DMS53 (cell line): ENCODE data around the gene CHMP1B.
A peak's percentile ranks its signal among the peaks of the same experiment; 100 is the strongest.

Experiments
- DNase-seq: peaks from one replicate; lab custom pipeline; 2025; lab: John Stamatoyannopoulos, UW

Gene CHMP1B, protein sequence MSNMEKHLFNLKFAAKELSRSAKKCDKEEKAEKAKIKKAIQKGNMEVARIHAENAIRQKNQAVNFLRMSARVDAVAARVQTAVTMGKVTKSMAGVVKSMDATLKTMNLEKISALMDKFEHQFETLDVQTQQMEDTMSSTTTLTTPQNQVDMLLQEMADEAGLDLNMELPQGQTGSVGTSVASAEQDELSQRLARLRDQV

GRCh38 chr18:11851146-11851805 is at the start of gene CHMP1B:
TSS of gene CHMP1B (plus strand) at chr18:11851413. CDS start at chr18:11851512, 99 bp downstream.
- DNase-seq = peak; percentile 100

GRCh38 chr18:11801573-11801972 is 49.6 kb upstream of the CHMP1B start:
- DNase-seq = peak; percentile 69

DNA sequence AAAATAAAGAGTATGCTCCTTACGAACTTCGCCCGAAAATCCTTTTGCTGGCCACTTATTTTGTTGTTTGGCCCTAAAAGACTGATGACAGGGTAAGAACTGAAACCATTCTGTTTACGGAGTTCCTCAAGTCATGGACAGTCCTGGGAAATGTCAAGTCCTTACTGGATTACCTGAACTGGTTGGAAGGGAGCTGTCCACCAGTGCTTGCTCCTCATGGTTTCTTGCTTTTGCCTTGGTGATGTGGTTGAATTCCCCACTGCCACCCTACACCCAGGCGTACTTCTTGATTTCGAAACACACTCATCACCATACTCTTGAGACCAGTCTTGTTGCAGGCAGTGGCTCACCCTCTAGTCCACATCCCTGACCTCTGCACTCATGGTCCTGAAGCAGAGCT is 49.1 kb upstream of the CHMP1B start:
- no peak for DNase-seq

GRCh38 chr18:11802586-11802985 is 48.6 kb upstream of the CHMP1B start:
- no peak for DNase-seq

DNA sequence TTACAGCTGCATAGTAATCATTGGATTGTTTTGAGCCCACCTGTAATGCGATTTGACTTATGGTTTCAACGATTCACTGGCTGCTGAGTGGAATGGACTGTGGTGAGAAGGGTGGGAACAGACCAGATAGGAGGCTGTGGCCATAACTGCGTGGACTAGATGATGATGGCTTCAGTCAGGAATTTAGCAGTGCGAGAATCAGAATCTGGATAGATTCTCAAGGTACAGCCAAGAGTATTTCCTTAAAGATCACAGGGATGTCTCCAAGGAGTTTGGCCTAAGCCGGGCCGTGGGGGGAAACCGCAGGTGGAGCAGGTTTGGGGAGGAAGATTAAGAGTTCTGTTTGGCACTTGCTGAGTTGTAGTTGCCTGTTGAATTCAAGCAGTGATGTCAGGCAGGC is 44.0 kb upstream of the CHMP1B start:
- no peak for DNase-seq

GRCh38 chr18:11808001-11808855 is 43.0 kb upstream of the CHMP1B start:
- peak; percentile 68 for DNase-seq

DNA sequence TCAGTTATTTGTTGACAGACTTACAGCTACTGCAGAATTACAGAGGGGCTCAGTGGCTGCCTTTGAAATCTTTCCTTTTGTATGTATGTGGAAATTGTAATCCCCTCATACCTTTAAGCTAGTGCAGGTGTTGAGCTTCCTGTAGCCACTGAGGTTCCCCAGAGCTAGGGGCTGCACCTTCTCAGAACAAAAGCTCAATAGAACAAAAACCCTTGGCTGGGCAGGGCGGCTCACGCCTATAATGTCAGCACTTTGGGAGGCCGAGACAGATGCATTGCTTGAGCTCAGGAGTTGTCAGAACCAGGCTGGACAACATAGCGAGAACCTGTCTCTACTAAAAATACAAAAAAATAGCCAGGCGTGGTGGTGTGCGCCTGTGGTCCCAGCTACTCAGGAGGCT is 41.3 kb upstream of the CHMP1B start:
- DNase-seq = no peak

- DNase-seq = no peak
Observed at GRCh38 chr18:11810379-11810778, 40.8 kb upstream of the CHMP1B start.

GRCh38 chr18:11811009-11811408 is 40.2 kb upstream of the CHMP1B start:
- DNase-seq = no peak

GRCh38 chr18:11817229-11817628 is 34.0 kb upstream of the CHMP1B start:
- peak; percentile 47 for DNase-seq

DNA sequence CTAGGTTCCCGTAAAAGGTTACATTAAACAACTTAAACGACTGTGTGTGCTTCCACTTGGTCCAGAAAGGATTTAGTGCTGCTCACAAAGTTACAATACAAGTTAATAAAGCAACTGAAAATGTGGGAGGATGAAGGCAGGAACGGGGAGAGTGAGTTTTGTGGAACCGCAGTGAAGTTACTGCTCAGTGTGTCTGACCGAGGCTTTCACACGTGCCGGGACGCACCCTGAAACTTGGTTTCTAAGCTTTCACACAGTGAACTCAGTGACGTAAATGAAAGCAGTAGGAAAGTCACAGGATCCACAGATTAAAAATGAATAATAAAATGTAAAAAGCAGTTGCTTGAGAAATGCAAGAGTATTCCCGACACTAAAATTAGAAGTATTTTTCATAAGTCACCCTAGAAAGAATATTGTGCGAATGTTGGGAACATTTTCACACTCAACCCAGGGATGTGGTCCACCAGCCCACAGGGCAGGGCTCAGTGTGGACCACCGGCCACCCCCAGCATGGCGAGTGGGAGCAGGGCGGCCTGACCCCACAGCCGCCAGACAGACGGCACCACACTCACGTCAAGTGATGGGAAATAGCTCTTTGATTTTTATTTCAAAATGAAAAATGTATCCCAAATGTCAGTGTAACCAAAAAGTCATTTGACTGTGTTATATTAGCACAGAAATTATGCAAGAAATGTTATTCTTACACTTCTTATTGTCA is 32.6 kb upstream of the CHMP1B start:
- DNase-seq = no peak

DNA sequence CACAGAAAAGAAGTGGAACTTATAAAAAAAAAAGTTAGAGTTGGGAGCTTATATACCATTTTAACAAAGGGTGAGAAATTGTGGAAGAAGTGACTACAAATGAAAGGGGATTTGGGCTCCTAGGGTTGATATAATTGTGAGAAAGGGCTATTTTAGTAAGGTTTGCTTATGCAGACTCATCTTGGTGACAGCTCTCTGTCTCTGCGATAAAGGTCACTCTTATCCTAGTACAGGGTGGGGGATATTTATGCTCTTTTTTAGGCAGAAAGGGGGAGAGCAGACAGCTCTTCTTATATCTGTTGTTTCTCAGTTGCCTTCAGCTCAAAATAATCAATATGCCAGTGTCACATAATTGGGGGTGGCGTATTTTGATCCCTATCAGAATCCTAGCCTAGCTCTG is 31.3 kb upstream of the CHMP1B start:
- no peak for DNase-seq

DNA sequence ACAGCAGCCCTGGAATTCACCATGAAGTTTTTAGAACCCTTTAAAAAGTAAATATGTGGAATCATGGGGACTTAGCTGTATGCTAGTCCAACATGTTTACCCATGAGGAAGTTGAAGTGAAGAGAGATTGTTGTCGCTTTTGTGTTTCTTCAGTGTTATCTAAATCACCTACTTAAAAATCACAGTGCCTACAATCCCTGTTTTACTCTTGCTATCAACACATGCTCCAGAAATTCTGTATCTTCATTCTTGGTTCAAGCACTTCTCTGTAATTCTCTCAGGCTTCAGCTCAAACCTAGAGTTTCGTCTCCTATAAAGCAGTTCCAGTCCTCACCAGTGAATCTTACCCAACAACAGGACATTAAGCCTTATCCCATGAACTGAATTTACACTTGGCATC is 30.5 kb upstream of the CHMP1B start:
- no peak for DNase-seq

- DNase-seq = no peak
Observed at GRCh38 chr18:11821208-11821607, 30.0 kb upstream of the CHMP1B start.

- DNase-seq = no peak
Observed at GRCh38 chr18:11821643-11822237, 29.5 kb upstream of the CHMP1B start.

DNA sequence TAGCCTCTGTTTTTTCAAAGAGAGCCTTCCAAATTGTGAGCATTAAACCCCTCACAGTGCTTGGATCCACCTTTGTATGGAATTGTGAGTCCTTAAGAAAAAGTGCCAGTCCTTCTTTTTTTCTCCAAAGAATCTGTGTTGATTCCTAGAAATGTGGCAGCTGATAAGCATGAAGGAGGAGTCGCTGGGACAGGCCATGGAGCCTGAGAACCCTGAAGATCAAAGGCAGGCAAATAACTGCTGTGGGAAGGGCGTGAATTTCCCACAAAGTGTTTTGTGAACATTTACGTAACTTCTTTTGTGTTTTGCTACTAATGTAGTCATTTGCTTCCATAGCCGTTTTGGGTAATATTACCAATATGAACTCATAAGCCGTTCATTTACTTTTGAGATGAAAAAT is 27.7 kb upstream of the CHMP1B start:
- no peak for DNase-seq

- no peak for DNase-seq
Observed at GRCh38 chr18:11826836-11827235, 24.4 kb upstream of the CHMP1B start.

DNA sequence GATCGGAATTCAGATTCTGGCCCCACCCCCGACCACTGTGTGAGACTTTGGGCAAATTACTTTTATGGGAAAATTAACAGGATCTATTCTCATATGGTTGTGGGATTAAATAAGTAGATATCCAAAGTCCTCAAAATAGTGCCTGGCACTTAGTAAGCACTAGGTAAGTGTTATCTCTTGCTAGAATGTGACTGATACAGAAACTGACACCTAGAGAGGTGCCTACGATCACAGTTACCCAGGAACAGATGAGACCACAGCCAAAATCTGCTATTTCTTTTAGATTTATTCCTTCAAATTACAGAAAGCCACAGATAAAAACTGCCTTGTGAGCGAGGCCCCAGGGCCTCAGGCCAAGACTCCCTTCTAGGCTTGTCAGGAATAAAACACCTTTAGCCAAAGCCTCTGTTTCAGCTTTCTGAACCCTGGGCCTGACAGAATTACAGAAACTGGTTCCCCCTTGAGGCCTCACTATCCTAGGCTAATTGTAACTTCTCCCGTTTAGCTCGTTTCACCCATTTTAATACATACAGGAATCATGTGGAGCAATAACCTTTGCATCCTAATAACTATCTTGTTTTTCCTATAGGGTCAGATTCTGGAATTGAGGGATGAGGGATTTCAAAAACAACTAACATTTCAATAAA is 22.3 kb upstream of the CHMP1B start:
- no peak for DNase-seq

DNA sequence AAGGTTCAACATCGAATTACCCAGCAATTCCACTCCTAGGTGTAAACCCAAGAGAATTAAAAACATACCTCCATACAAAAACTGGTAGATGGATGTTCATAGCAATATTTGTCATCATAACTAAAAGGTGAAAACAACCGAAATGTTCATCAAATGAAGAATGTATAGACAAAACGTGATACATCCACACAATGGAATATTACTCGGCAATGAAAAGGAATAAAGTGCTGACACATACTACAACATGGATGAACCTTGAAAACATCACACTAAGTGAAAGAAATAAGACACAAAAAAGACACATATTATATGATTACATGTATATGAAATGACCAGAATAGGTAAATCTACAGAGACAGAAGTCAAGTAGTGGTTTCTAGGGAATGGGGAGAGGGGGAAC is 20.6 kb upstream of the CHMP1B start:
- DNase-seq = no peak

GRCh38 chr18:11831921-11832320 is 19.3 kb upstream of the CHMP1B start:
- DNase-seq = no peak

GRCh38 chr18:11834772-11835171 is 16.4 kb upstream of the CHMP1B start:
- no peak for DNase-seq

DNA sequence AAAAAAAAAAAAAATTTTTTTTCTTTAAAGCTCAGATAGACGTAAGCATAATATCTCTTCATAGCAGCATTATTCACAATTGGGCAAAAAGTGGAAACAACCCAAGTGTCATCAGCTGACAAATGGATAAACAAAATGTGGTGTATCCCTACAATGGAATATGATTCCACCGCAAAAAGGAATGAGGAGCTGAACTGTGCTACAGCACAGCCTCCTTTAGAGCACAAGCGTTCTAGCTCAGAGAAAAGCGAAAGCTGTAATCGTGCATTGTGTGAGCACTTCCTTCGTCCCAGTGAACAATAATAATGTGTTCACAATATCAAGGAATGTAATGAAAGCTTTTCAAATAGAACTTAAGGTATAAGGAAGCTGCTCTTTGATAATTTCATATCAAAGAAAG is 11.7 kb upstream of the CHMP1B start:
- DNase-seq = no peak
